GM19372 (cell line): ENCODE measurements around the gene GNGT1.

Experiments used
- ATAC-seq: cut with Tn5 transposase; IDR thresholded peaks from one replicate; pipeline ENCODE4 v1.9.1; 2021; ENCODE audit warnings: mild to moderate bottlenecking, low read depth, moderate library complexity; ENCODE audit not compliant: unreplicated experiment

Gene GNGT1

GRCh38 chr7:93938293-93938692, 31.9 kb downstream of the GNGT1 start:
- ATAC-seq, result no peak

GRCh38 chr7:93941945-93942344, 35.6 kb downstream of the GNGT1 start:
- no peak for ATAC-seq

- ATAC-seq, result no peak
Observed at GRCh38 chr7:93943816-93944540, 37.6 kb downstream of the GNGT1 start.

- no peak for ATAC-seq
Observed at GRCh38 chr7:93944673-93945072, 38.3 kb downstream of the GNGT1 start.

GRCh38 chr7:93945083-93945482, 38.7 kb downstream of the GNGT1 start:
- no peak for ATAC-seq

GRCh38 chr7:93945756-93946535, 39.6 kb downstream of the GNGT1 start:
- ATAC-seq, result no peak

- no peak for ATAC-seq
Observed at GRCh38 chr7:93948106-93948505, 41.7 kb downstream of the GNGT1 start.

- no peak for ATAC-seq
Observed at GRCh38 chr7:93948873-93949272, 42.5 kb downstream of the GNGT1 start.

- ATAC-seq, result no peak
Observed at GRCh38 chr7:93949423-93949822, 43.1 kb downstream of the GNGT1 start.

GRCh38 chr7:93955304-93955703, 48.9 kb downstream of the GNGT1 start:
- no peak for ATAC-seq

- ATAC-seq, result no peak
Observed at GRCh38 chr7:93957767-93958166, 51.4 kb downstream of the GNGT1 start.

- no peak for ATAC-seq
Observed at GRCh38 chr7:93958216-93958615, 51.8 kb downstream of the GNGT1 start.

- ATAC-seq, result no peak
Observed at GRCh38 chr7:93958651-93959050, 52.3 kb downstream of the GNGT1 start.
